ENCODE results near the gene PLAU.

Gene PLAU

DNA sequence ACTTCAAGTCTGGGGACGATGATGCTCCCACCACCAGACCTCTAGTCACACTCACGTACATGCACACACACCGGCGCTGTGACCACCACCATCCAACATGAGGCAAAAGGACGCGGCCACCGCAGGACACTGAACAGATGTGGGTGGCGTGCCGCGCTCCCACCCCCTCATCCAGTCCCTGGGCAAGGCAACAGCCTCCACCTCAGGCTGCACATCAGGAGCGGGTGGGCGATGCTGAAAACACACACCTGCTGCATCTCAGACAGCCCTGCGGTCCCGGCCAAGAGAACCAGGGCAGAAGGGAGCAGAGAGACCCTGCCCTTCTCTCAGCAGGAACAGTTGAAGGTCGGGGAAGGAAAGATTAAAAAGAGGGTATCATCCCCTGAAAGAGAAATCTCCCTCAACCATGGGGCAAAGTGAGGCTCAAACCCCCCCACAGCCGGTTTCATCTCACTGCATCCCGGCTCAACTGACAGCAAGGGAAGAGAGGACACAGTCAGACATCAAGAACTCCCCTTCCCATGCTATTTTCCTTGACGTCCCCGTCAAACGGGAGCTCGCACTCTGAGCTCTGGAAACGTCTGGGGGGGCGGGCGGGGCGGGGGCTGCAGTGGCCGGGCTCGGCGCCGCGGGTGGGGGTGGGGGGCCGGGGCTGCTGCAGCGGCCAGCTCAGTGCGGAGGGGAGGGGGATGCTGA, 37.6 kb upstream of the PLAU start:
- TF ChIP-seq, protein P1, sequence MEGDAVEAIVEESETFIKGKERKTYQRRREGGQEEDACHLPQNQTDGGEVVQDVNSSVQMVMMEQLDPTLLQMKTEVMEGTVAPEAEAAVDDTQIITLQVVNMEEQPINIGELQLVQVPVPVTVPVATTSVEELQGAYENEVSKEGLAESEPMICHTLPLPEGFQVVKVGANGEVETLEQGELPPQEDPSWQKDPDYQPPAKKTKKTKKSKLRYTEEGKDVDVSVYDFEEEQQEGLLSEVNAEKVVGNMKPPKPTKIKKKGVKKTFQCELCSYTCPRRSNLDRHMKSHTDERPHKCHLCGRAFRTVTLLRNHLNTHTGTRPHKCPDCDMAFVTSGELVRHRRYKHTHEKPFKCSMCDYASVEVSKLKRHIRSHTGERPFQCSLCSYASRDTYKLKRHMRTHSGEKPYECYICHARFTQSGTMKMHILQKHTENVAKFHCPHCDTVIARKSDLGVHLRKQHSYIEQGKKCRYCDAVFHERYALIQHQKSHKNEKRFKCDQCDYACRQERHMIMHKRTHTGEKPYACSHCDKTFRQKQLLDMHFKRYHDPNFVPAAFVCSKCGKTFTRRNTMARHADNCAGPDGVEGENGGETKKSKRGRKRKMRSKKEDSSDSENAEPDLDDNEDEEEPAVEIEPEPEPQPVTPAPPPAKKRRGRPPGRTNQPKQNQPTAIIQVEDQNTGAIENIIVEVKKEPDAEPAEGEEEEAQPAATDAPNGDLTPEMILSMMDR (IDR thresholded peaks at IDR 0.05; ENCODE audit: extremely low read depth, insufficient read depth, missing control alignments) = no peak
- no peak for DNase-seq (ENCODE audit: low spot score)
- in situ Hi-C loops (cut with MboI; ENCODE audit: low pct_unique_long_range_greater_than_20kb, low sequenced_read_pairs, unreplicated experiment) = no loop called here

DNA sequence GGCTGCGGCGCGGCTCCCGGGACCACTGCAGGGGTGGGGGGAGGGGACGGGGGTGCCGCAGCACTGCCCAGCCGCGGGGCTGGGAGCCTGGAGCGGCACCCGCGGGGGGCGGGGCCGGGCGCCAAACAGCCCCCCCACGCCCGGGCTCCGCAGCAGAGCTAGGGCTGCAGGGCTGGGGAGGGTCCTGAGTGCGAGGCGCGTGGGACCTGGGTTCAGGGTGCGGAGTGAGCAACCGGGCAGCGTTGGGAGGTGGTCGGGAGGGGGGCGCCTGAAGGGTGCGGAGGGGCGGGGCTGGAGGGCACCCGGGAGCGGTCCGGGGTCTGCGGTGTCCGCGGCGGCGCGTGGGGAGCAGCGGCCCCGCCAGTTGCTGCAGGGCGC, 37.1 kb upstream of the PLAU start:
- peak; percentile 62 for DNase-seq (ENCODE audit: low spot score)
- TF ChIP-seq, protein P1 (IDR thresholded peaks at IDR 0.05; ENCODE audit: extremely low read depth, insufficient read depth, missing control alignments) = no peak
- in situ Hi-C loops (cut with MboI; ENCODE audit: low pct_unique_long_range_greater_than_20kb, low sequenced_read_pairs, unreplicated experiment) = no loop called here

DNA sequence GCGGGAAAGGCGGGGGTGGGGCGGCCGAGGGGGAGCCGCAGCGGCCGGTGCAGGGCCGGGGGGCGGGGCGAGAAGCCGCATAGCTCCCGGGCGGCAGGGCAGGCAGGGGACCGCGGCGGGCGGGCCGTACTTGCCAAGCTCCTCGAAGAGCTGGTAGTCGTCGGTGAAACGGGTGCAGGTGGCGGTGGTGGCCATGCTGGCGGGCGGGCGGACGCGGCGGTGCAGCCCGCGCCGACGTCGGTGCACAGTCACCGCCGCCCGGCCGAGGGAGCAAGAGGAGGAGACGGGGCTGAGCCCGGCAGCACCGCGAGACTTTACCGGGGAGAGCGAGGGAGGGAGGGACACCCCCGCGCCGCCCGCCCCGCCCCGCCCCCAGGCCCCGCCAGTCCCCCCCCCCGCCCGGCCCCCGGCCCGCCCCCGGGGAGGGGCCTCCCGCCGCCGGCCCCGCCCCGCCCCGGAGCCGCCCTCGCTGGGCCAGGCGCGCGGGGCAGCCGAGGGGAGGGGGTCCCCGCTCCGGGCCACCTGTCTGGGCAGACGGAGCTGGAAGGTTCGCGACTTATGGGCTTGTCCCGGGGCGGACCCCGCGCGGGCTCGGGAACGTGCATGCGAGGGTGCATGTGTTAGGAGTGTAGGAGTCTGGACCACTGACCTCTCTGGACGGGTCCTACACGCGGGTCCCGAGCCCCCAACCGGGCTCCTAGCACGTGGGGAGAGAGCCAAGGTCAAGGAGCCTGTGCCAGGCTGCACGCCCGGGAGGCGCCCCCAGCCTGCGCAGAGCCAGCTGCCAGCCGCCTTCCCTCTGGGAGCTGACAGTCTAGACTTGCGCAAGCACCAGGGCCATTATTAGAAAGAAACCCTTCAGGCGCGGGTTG, 36.4 kb upstream of the PLAU start, which contains the start of gene CAMK2G:
Gene CAMK2G, minus strand, starts transcription at position 289 of the 872 bp plus-strand sequence. Its CDS starts 94 bp downstream, at position 195.
- TF ChIP-seq, protein P1 (IDR thresholded peaks at IDR 0.05; ENCODE audit: extremely low read depth, insufficient read depth, missing control alignments) = no peak
- peak; percentile 98 for DNase-seq (ENCODE audit: low spot score)
- in situ Hi-C loops (cut with MboI; ENCODE audit: low pct_unique_long_range_greater_than_20kb, low sequenced_read_pairs, unreplicated experiment) = loop anchor here (25.0 kb wide), 1 partner anchor 363 kb away; no protein-coding TSS in a partner anchor

DNA sequence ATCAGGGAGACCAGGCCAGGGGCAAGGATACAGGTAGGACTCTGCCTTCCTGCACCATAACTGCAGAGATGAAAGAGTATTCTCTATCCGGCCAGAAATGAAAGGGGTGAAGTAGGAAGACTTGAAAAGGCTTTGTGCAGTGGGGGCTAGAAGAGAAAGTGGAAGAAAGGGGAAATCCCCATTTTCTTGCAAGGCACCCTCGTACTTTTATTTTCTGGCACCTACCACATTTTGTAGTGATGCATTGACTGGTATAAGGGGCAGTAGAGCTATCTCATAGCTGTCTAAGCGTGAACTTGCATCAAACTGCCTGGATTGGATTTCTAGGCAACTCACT, 35.8 kb upstream of the PLAU start:
- DNase-seq (ENCODE audit: low spot score) = peak; percentile 69
- in situ Hi-C loops (cut with MboI; ENCODE audit: low pct_unique_long_range_greater_than_20kb, low sequenced_read_pairs, unreplicated experiment) = loop anchor here (25.0 kb wide), 1 partner anchor 362 kb away; no protein-coding TSS in a partner anchor
- TF ChIP-seq, protein P1 (IDR thresholded peaks at IDR 0.05; ENCODE audit: extremely low read depth, insufficient read depth, missing control alignments) = no peak

DNA sequence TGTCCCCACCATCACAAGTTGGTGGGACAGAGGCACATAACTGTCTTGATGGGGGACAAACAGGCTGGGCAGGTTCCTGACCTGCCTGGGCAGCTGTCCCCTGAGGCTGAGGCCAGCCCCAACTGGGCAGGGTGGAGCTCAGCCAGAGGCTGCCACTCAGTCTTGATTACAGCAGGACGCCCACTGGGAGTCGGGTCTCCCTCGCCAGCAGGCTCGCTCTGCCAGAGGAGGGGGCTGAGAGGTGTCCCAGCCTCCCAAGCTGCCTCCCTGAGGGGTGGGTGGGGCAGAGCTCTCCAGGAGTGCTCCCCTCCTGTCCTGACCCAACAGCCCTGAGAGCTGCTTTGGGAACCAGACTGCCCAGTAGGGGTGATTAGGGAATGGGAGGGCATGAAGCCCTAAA, 34.8 kb upstream of the PLAU start:
- in situ Hi-C loops (cut with MboI; ENCODE audit: low pct_unique_long_range_greater_than_20kb, low sequenced_read_pairs, unreplicated experiment) = loop anchor here (25.0 kb wide), 1 partner anchor 361 kb away; no protein-coding TSS in a partner anchor
- DNase-seq (ENCODE audit: low spot score) = no peak
- TF ChIP-seq, protein P1 (IDR thresholded peaks at IDR 0.05; ENCODE audit: extremely low read depth, insufficient read depth, missing control alignments) = no peak

DNA sequence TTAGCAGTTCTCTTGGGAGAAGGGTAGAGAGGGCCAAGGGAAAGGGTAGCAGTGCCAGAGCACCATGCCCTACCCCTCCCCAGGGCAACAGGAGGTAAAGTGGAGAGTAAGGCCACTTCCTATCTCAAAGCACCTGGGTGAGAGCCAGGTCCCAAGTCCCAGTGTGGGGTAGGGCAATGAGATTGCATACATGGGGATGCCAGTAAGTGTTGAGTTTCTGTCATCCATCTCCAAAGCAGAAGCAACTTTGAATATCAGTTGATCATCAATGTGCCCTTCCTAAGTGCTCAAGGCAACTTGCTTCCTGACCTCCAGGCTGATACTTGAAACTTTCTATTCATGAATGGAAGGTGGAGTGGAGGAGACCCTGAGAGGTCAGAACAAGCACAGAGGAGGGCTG, 34.4 kb upstream of the PLAU start:
- DNase-seq (ENCODE audit: low spot score) = no peak
- in situ Hi-C loops (cut with MboI; ENCODE audit: low pct_unique_long_range_greater_than_20kb, low sequenced_read_pairs, unreplicated experiment) = loop anchor here (25.0 kb wide), 1 partner anchor 361 kb away; no protein-coding TSS in a partner anchor
- TF ChIP-seq, protein P1 (IDR thresholded peaks at IDR 0.05; ENCODE audit: extremely low read depth, insufficient read depth, missing control alignments) = no peak

All from GM13977 (cell line).